GM12891 (cell line): ENCODE results near the gene THSD4.
A peak's percentile ranks its signal among the peaks of the same experiment; 100 is the strongest.
"Not testable (repeated sequence)": the region's sequence is repeated elsewhere in the genome, so short reads cannot be mapped to it uniquely, and the experiment has no call there.

Experiments
- DNase-seq: peaks from one replicate; pipeline ENCODE4 v3.0.0; 2011; ENCODE audit warnings: low spot score; ENCODE audit not compliant: insufficient read length
- FAIRE-seq: peaks from 2 replicates; lab custom pipeline; 2011; peaks lifted over from hg19 to GRCh38; lab: Jason Lieb, UNC
- PAX5 ChIP-seq: IDR thresholded peaks from 2 replicates; pipeline ENCODE4 v1.6.1; 2011; ENCODE audit warnings: low read length, moderate library complexity, mild to moderate bottlenecking; ENCODE audit not compliant: insufficient read depth, severe bottlenecking
- POLR2A ChIP-seq: IDR thresholded peaks from 2 replicates; pipeline ENCODE4 v1.6.1; 2011; ENCODE audit warnings: low read depth, low read length, control low read depth
- POLR2AphosphoS5 ChIP-seq: IDR thresholded peaks from 2 replicates; pipeline ENCODE4 v1.6.1; 2011; ENCODE audit warnings: low read depth, low read length, control low read depth
- POU2F2 ChIP-seq: IDR thresholded peaks from 2 replicates; pipeline ENCODE4 v1.6.1; 2011; ENCODE audit warnings: low read depth, mild to moderate bottlenecking, control low read depth, low read length, moderate library complexity
- SPI1 ChIP-seq: IDR thresholded peaks from 2 replicates; pipeline ENCODE4 v1.6.1; 2011; ENCODE audit warnings: low read depth, low read length, control low read depth
- TAF1 ChIP-seq: IDR thresholded peaks from 2 replicates; pipeline ENCODE4 v1.6.1; 2011; ENCODE audit warnings: low read depth, low read length, control low read depth

THSD4 gene

DNA sequence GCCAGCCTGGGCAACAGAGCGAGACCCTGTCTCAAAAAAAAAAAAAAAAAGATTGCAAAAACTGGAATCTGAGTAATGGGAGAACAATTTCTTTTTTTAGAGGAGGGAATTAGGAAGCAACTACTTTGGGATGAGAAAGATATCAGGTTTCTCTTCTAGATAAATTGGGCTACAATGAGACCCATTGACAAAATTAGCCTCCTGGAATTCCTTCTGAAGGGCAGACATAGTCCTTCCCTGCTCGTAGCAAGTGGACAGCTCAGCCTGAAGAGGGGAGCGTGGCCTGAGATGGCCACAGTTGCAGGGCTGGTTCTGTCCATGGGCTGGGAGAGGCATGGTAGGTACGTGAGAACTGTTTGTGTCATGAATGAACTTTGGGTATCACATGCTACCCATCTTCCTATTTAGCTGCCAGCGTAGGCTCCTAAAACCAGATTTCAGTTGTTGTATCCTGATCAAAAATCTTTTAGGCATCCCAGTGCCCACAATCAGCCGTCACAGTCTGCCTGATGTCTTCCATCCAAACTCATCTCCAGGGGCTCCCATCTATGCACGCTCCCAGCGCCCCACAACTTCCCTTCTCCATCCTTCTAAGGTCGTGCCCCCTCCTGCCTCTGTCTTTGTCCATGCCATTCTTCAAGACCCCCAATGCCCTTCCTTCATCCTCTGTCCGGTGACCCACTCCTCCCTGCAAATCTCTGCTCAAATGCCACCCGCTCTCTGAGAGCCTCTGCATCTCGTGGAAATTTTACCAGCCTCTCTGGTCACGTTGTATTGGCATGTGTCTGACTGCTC, 603.0 kb downstream of the THSD4 start:
- DNase-seq, result no peak
- TF ChIP-seq TAF1 (no peak), PAX5 (no peak), SPI1 (no peak), POLR2AphosphoS5 (no peak), POU2F2 (no peak), POLR2A (no peak)
- FAIRE-seq, result no peak

- FAIRE-seq (no peak), DNase-seq (no peak)
- no peak for TF ChIP-seq POU2F2
- TF ChIP-seq POLR2AphosphoS5, result no peak
- no peak for TF ChIP-seq SPI1
- no peak for TF ChIP-seq TAF1
- no peak for TF ChIP-seq POLR2A
- no peak for TF ChIP-seq PAX5
Measured at GRCh38 chr15:71723344-71723743, 608.1 kb downstream of the THSD4 start.

DNA sequence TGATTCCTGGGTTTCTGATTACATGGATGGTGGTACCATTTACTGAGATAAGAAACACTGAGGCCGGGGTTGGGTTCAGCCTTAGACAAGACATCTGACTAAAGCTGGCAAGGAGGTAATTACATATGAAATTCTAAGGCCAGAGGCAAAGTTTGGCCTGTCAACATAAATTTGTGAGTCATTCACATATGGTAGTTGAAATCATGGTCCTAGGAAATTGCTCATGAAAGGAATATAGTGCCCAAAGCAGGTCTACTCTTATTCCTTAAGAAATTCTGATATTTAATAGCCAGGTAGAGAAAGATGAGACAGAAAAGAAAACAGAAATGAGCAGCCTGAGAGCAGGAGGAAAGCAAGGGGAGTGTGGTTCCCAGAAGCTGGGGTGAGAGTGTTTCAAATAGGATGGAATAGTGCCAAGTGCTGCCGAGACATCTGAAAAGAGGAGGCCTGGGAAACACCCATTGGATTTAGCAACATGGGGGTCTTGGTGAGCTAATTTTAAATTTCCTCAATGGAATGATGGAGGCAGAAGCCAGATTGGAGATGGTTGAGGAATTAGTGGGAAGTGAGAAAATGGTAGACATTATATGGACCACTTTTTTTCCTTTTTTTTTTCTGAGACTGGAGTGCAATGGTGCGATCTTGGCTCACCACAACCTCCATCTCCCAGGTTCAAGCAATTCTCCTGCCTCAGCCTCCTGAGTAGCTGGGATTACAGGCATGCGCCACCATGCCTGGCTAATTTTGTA, 610.1 kb downstream of the THSD4 start:
- FAIRE-seq, DNase-seq: not testable (repeated sequence)

DNA sequence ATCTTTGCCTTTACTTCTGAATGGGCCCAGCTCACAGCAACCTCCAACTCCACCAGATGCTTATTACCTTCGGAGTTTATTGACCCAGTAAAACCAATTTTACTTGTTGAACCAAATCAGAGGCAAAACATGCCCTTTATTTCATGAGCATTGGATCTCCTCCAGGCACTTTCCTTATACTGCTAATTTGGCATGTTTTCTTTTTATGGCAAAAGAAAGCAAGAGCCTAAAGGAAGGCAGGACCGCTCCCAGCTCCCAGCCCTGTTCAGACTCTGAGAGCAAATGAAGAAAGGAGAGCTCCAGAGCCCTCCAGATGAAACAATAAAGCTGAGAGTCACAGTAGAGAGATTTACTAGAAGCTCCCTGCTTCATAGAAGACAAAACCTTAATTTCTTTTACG, 613.6 kb downstream of the THSD4 start:
- no peak for FAIRE-seq
- no peak for DNase-seq
- TF ChIP-seq POU2F2 (no peak), SPI1 (no peak), PAX5 (no peak), POLR2AphosphoS5 (no peak), POLR2A (no peak), TAF1 (no peak)

DNA sequence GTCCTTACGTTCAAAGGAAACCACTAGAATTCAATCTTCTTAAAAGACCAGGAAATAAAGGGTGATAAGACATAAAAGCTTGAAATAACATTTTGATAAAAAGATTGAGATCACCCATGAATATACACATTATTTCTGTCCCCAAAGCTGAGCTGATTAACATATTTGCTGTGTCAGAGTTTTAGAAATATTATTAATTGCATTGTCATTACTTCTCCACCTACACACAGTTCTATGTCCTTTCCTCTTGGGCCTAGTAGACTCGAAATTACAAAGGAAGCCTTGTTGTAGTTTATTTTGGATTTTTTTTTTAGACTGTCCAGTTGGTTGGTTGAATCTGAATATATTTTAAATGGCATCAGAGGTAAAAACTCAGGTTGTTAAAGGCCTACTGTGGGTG, 614.0 kb downstream of the THSD4 start:
- TF ChIP-seq SPI1 (no peak), TAF1 (no peak), POLR2AphosphoS5 (no peak), POLR2A (no peak), PAX5 (no peak), POU2F2 (no peak)
- FAIRE-seq (no peak), DNase-seq (no peak)

DNA sequence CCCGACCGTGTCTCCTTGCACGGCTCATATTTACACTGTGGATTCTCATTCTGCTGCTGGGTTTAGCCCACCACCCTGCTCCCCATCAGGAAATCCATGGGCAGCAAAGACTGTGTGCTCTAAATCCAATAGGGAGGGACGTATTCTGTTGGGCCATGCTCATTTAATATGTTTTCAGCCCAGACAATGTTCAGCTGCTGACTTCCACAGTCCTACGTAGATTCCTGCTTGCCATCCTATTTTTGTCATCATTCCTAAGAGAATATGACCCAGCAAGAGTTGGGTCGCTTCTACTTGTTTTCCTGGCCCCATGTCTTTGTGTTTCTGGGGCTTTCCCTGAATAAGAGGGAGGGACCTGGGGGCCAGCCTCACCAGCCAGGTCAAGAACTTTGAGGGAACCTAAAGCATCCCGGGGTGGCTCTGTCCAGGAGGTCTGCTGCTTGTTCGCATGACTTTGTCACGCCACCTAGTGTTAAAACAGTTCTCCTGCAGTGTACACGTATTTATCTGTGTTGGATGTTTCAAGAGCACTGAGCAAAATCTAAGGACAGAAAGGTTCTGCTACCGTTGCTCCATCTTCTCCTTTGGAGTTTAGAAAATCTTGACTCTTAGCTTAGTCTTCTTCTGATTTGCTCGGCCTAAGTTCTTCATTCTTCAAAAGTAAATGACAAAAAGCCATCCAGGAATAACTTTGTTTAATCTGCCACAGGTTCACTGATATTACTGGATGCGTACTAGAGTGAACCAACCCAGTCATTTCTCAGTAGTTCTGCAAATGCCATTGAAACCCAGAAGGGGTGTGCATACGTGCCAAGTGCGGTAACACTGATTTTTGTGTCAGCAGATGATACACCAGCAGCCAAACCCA, 615.2 kb downstream of the THSD4 start:
- peak; percentile 97 for FAIRE-seq
- peak; percentile 47 for DNase-seq
- TF ChIP-seq POU2F2, result no peak
- TF ChIP-seq POLR2A, result no peak
- no peak for TF ChIP-seq PAX5
- TF ChIP-seq SPI1, result no peak
- TF ChIP-seq TAF1, result no peak
- no peak for TF ChIP-seq POLR2AphosphoS5

GRCh38 chr15:71732636-71733035, 617.4 kb downstream of the THSD4 start:
- FAIRE-seq, result no peak
- TF ChIP-seq POLR2A (no peak), PAX5 (no peak), TAF1 (no peak), POLR2AphosphoS5 (no peak), POU2F2 (no peak), SPI1 (no peak)
- DNase-seq, result no peak

- DNase-seq (no peak), FAIRE-seq (no peak)
- no peak for TF ChIP-seq POU2F2
Measured at GRCh38 chr15:71733122-71733521, 617.9 kb downstream of the THSD4 start.

DNA sequence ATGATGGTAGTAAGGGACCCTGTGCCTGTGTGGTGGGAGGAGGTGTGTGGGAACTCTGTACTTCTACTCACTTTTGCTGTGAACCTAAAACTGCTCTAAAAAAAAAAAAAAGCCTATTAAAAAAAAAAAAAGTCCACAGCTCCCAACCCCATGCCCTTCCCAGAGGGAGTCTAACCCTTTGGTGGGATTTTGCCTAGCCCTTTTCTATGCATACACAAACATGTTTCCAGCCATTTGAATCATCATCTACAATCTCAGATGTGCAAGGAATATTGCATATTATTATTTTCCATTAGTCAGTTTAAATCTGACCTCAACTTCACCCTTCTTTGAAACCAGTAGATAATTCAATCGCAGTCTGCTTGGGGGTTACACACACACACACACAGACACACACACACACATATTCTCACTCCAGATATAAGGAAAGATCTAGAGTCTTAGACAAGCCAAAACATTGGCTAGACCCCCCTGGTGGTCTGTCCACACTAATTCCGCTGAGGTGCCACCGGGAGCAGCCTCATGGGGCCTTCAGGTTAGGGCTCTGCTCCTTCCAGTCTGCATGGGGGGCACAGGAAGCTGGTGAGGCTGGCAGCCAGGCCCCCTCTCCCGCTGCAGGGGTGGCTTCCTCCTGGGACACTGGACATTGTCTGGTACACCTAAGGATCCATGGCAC, 619.6 kb downstream of the THSD4 start:
- FAIRE-seq (no peak), DNase-seq (no peak)
- TF ChIP-seq TAF1 (no peak), SPI1 (no peak), PAX5 (no peak), POLR2AphosphoS5 (no peak)
